GM19043 (cell line): ENCODE data around the gene ABHD16A.

ENCODE experiments used
- ATAC-seq: cut with Tn5 transposase; IDR thresholded peaks from one replicate; pipeline ENCODE4 v1.9.1; 2021; ENCODE audit warnings: low read depth; ENCODE audit not compliant: unreplicated experiment

The ABHD16A gene

DNA sequence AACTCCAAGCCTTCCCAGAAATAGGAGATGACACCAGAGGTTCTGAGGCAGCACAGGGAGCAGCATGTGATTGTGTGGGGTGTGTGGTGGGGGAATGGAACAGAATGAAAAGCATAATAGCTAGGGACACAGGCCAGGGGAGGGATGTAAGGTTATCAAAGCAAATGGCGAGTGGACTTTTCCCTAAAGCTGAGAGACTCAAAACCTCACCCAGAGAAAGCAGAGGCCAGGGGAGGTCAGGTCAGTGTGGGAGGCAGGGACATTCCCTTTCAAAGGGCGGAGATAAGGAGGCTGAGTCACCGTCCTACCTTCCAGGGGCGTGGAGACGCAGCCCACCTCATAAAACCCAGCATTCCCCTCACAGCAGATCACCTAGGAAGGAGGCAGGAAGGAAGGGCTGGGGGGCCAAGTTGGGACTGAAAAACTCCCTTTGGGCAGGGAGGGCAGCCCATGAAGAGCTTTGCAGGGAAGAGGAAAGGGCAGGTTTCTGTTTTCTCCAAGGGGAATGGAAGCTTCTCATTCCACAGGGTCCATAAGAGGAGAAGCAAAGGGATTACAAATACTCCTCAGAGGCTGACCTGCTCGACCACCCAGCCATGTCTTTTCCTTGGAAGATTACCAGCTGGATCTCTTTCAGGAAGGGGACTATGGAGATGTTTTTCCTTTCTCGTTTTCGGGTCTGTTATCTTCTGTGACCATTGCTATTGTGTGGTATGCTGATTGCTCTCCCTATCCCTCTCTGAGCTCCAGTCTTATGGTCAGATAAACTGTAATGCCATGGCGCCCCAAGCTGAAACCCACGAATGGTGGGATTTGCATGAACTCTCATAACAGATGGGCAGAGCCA, 12.7 kb downstream of the ABHD16A start:
- no peak for ATAC-seq

DNA sequence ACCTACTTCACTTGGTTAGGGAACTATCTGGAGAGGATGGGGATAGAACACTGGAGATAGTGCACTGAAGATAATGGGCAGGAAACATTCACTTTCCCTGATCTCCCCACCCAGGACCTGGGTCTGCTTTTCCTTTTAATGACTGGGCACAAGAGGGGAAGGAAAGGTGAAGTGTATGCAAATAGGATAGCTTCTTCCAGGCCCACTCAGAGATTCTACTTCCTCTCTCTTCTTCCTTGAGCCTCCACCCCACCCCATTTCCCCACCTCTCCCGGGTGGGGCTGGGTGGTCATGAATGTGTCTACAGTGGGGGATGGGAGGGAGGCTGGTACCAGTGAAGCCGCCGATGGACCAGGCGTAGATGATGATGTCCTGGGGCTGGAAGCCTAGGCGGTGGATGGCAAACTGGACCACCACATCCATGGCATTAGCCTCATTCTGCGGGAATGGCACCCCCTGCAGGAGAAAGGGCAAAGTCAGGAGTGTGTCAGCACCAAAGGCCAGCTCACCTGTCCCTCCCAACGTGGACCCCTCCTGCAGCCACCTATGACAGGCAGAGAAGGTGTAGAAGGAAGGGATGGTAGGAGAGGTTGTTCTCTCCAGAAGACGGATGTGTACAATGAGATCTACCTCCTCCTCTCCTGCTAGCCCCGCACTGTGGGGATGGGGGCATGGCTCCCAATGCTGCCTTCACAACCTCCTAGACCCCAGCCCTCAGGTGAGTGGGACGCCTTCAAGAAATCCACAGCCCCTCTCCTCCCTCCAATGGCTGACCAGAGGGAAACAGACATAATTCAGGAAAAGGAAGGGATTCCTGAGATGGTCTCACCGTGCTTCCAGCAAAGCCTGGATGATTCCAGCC, 13.6 kb downstream of the ABHD16A start:
- no peak for ATAC-seq

DNA sequence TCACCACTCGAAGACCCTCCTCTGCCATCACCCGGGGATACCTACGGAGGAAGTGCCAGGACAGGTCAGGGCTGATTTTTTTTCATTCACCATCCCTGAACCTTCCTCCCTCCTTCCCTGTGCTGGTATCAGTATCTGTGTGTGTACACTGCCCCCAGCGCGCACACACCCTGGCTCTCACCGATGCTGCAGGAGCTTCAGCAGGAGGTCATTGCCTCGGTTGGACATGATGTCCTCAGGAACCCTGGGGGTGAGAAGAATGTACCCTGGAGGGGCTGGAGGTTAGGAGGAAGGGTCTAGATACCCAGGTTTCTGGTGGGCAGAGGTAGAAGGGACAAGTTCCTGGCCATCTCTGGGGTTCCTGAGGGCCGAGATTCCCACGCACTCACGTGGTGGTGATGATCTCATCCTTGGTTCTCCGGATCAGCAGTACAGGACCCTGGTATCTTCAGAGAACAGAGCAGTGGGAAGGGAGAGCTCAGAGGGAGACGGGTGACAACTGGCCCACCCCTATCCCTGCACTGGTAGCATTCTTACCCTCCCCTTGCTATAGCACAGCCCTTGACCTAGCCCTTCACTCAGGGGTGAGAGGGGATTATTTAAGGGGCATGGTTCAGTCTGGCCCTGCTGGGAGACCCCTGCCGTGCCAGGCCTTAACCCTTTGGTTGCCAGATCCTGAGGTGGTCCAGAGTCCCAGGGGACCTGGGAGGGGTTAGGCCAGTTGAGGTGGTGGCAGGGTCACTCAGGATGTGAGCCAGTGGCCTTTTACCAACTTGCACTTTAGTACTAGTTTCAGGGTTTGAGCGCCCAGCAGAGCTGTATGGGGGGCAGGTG, 15.0 kb downstream of the ABHD16A start:
- no peak for ATAC-seq

DNA sequence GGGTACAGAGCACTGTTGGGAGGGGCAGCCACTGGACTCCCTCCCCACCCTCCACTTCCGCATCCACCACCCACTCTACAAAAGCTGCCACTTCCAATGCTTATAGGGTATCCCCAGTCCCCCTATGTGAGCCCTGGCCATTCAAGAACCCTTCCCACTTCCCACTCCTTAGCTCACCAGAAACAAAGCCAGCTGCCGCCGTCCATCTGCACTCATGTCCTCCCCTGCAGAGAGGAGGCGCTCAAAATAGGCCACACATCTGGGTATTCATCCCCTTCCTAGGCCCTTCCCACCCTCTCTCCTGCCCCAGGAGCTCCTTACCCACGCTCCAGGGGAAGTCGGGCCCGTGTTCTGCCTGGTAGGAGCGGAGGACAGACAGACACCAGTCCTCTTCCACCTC, 15.8 kb downstream of the ABHD16A start:
- no peak for ATAC-seq

DNA sequence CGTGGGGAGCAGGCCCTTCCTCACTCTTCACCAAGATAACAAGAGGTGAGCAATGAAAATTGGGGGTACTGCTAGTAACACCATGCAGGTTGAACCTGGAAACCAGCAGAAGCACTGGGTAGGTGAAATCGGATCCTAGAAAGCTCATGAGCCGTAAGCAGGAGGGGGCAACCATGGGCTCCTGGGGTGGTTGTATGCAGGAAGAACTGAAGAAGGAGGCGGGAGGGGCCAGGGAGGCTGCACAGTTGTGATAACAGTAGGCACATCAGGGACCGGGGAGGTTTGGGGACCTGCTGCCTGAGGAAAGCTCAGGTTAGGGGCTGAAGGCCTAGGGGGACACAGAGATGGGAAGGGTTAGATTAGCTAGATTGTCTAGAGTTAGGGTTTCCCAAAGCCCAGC, 16.6 kb downstream of the ABHD16A start:
- ATAC-seq = no peak

DNA sequence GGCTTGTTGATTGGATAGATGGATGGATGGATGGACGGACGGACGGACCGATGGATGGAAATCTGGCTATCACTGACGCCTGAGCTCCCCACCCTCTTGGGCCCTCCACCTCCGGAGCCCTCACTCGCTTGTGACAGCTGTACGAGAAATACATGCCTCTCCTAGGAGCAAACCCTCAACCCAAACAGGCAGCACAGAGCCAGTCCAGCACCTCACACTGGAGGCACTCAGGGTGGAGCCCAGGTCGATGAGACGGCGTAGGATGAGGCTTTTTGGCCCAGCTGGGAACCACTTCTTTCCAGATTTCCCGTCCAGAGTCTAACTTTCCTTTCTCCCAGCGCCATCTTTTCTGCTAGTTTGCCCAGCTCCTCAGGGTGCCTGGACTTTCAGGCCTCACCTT, 19.5 kb downstream of the ABHD16A start:
- ATAC-seq = no peak

DNA sequence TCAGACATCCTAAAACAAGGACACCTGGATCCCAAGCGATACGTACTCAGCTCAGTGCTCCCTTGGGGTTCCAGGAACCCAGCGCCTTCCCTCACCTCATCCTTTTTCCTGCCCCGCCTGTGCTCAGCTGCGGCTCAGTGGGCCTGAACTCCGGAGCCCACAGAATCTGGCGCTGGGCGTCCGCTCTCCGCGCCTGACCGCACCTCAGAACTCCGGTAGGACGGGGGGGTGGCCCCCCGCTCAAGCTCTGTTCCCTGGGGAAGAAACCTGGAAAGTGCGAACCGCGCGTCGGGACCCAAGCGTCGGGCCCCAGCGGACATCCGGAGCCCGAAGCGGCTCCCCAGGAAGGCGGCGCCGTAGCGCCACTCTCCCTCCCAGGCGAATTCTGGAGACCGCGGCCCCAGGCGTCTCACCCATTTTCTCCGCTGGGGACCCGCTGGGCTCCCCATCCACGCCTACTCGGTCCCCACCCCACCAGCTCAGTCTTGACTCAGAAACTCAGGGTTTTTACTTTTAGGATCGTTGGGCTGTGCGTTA, 21.9 kb downstream of the ABHD16A start:
- no peak for ATAC-seq

DNA sequence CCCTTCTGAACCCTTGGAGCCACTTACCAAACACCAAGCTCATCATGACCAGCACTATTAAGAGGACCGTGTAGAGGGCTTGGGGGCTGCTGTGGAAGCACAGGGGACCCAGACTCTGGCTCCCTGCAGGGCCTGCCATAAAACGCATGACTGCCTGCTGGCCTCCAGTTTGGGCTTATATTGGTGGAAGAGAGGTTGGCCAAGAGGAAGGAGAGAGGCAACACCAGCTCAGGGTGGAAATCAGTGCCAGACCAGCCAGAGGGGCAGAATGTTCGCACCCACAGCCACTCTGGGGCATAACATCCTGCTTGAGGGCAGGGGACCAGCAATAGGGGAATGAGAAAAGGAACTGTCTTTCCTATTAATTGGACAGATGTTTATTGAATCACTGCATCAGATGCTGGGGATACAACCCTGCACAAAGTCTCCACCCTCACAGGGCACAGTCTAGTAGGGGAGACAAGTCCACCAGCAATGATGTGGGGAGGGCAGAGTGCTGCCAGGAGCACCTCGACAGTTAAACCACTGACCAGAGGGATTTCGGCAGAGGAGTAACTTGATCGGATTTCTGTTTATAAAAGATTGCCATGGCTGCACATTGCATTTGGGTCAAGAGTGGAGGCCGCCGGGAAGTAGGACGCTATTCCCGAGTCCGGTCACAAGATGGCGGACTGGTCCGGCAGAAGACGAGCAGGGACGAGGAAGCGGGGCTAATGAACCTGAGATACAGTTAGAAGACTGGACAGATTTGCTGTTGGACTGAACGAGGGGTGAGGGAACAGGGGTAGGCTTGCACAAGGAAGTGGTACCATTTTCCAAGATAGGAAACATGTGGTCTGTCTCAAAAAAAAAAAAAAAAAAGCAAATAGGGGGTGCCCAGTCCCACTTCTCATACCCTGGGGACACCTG, 22.6 kb downstream of the ABHD16A start, which contains the start of gene LY6G5C:
LY6G5C (minus strand) TSS at position 842 of the 909 bp plus-strand sequence; CDS start at position 148, 694 bp downstream.
- no peak for ATAC-seq

DNA sequence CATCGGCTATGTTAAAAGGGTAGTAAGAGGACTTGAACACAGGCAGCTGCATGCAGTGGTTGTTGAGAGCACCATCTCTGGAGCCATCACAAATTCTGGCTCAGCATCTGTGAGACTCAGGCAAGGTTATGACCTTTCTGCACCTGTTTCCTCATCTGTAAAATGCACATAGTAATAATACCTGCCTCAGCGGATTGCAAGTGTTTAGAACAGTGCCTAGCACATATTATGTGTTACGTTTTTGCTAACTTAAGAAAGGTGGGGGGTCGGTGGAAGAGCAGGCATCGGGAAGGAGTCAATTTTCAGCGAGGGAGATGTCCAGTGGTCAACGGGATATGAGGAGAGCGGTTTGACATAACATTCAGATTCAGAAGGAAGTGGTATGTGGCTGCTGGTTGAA, 25.2 kb downstream of the ABHD16A start:
- ATAC-seq = no peak

DNA sequence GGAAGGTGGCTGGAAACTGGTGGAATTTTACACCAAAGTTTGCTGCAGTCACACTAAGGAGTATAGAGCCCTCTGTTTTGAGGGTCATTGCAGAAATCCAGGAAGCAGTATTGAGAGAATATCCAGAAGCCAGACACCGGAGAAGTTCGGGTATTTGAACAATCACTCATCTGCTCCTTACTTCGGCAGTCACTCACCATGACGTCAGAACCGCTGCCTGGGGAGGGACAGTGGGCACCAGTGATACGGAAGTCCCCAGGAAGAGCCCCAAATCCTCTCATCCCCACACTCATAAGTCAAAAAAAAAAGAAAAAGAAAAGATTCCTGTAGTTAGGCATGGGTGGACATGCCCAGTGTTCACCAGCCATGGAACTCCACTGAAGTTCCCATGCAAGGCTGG, 26.2 kb downstream of the ABHD16A start:
- ATAC-seq = no peak

DNA sequence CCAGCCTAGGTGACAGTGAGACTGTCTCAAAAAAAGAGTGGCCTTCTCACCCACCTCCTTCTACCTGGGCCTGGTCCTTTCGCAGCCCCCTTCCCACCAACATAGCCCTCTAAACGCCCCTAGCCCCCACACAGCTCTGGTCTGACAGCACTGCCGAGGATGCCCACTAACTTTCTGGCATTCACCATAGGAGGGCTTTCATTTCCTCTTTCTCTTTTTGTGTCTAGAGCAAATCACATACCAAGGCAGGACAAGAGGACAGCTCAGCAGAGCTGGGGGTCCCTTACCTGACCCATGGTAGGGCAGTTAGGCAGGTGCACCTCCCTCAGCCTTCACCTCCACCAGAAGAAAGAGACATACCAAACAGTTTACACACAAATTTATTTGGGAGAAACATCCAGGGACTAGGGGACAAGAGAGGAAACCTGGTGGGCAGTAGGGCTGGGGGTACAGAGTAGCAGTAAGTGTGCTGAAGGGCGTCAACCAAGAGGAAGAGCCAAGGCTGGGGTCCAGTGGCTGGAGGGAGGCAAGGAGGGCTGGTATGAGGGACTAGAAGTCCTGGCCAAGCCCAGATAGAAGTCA, 26.7 kb downstream of the ABHD16A start:
- ATAC-seq = no peak

DNA sequence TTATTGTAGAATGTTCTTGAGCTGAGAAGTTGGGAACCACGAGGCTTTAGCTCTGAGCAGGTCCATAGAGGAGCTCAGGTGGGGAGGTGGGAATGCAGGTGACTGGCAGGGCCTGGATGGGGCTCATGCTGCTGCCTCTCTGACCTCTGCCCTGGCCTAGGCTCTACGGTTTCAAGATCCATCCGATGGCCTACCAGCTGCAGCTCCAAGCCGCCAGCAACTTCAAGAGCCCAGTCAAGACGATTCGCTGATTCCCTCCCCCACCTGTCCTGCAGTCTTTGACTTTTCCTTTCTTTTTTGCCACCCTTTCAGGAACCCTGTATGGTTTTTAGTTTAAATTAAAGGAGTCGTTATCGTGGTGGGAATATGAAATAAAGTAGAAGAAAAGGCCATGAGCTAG, 33.4 kb downstream of the ABHD16A start, which contains the start of gene LY6G5B:
LY6G5B (plus strand) TSS at position 301 of the 400 bp plus-strand sequence. CDS start 975 bp downstream, outside the sequence.
- ATAC-seq = no peak

DNA sequence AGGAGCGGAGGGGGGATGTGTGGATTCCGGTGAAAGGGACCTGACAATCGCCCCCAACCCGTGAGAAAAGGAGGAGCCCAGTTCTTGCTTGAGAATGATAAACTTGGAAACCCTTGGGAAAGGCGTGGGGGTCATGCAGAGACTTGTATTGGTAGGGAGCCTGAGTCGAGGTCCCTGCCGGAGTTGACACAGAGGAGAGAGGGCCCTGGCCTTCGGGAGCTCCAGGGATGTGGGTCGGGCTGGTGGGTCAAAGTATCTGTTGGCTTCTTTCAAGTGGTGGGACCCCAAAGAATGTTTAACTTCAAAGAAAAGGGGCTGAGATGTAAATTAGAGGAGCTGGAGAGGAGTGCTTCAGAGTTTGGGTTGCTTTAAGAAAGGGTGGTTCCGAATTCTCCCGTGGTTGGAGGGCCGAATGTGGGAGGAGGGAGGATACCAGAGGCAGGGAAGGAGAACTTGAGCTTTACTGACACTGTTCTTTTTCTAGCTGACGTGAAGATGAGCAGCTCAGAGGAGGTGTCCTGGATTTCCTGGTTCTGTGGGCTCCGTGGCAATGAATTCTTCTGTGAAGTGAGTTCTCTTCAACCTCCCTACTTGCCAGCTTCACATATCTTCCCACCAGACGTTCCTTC, 36.7 kb downstream of the ABHD16A start:
- ATAC-seq = no peak

DNA sequence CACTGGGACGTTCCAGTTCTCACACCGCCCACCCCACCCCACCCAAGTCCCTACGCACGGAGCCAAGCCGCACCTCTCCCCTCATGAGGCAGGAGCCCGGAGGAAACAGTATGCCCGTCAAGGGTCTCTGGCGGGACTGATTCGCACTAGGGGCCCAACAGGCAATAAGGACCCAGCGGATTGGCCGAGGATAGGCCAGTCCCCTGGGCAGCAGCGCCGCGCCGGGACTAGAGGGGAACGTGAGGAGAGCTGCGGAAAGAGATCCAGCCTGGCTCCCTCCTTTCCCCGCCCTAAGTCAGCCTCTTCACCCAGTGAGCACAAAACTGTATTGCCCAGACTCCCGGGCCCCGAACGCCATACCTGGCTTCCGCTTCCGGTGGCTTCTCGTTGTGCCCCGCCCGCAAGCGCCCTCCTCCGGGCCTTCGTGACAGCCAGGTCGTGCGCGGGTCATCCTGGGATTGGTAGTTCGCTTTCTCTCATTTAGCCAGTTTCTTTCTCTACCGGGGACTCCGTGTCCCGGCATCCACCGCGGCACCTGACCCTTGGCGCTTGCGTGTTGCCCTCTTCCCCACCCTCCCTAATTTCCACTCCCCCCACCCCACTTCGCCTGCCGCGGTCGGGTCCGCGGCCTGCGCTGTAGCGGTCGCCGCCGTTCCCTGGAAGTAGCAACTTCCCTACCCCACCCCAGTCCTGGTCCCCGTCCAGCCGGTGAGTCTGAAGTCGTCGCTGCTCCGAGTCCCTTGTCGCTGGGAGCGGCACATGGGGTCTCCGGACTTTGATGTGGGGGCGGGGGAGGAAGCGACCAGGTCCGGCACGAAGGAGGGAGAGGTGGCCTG, 37.4 kb downstream of the ABHD16A start, which contains the start of gene CSNK2B:
CSNK2B (plus strand) TSS at position 580 of the 836 bp plus-strand sequence. CDS start 752 bp downstream, outside the sequence.
- ATAC-seq = peak; percentile 81

DNA sequence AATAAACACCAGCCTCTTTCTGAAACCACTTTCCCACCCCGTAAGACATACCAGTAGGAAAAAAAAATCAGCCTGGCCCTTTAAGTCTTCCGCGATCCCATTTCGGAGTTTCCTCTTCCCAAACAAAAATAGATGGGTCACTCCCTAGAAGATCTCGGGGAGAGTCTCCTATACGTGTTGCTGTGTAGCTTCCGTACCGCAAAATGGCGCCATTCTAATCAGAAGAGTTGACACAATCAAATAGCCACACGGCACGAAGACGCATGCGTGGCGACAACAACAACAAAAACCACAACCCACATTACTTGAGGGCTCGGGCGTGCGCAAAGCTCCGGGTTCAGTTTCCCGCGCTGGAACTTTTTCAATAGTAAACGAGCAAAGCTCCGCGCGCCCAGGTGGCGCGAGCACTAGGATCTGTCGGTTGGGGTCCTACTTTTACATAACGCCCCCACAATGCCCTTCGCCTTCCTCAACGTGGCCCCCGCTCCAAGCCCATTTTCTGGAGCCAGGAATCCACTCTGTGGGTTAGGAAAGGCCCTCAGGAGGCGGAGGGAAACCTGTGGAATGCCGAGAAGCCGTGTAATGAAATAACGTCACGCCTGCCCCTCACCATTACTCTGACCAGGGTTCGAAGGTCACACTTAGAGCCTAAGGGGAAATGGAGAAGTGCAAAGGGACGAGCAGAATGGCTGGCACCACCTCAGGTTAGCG, 38.2 kb downstream of the ABHD16A start, which contains the start of gene GPANK1:
GPANK1 (minus strand) TSS at position 208 of the 711 bp plus-strand sequence. CDS start 519 bp downstream, outside the sequence.
- ATAC-seq = no peak

DNA sequence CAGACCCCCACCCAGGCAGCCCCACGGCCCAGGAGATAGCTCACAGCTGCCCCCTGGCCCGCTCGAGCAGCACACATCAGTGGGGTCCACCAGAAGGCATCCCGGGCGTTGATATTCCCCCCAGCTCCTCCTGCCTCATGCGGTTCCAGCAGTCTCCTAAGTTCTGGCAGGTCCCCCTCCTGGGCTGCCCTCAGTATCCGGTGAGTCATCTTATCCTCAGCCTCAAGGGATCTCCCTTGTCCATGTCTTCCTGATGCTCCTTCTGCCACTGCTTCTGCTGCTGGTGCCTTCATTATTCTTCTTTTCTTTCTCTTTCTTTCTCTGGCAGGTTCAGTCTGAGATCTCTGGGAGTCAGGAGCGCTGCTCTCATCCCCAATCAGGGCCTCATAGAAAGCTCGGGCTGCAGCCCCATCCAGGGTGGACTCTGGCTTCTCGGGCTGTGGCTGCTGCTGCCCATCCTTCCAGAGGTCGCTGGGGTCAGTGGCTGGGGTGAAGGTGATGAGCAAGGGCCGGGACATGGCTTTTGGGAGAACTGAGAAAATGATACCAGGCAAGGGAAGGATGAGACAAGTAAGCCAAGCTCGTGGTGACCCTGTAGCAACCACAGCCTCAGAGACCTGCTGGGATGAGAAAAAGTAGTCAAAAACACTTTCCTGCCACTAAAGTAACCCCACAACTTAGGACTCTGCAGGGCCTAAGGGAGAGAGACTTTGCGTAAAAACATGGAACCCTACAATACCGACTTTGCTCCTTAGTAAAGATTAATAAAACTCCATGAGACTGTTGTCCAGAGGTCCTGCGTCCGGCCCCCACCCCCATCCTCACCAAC, 38.9 kb downstream of the ABHD16A start:
- ATAC-seq = no peak
